Esophagus muscularis mucosa (tissue), 4 donors: ENCODE measurements around the gene TACR2.

ENCODE experiments used
- CTCF ChIP-seq, 3 experiments: fragments of 200-600 bp in 2 of 3; fragments of 450-650 bp in 1 of 3; sonication (generic) in 2 of 3; IDR thresholded peaks; one replicate each; pipeline ENCODE4 v1.5.1; 2017 to 2019; ENCODE audit warnings: antibody characterized with exemption in 3 of 3, mild to moderate bottlenecking in 2 of 3, moderate library complexity in 1 of 3
- EP300 ChIP-seq: sonication (generic); formaldehyde crosslinking; IDR thresholded peaks from one replicate; pipeline ENCODE4 v1.6.1; 2017; ENCODE audit warnings: antibody characterized with exemption
- POLR2A ChIP-seq: fragments of 450-650 bp; IDR thresholded peaks from one replicate; pipeline ENCODE4 v1.6.1; 2017; ENCODE audit warnings: antibody characterized with exemption, moderate library complexity, mild to moderate bottlenecking, low read depth
- POLR2AphosphoS5 ChIP-seq, 2 donors: sonication (generic); formaldehyde crosslinking; IDR thresholded peaks; one replicate each; pipeline ENCODE4 v1.6.1; 2017; ENCODE audit warnings: antibody characterized with exemption in 2 of 2

GRCh38 chr10:69419096-69419743 is 2.5 kb upstream of the TACR2 start:
- TF ChIP-seq CTCF (IDR thresholded peaks at IDR 0.05) (no peak), POLR2AphosphoS5 (IDR thresholded peaks at IDR 0.05) (no peak), POLR2A (no peak), EP300 (no peak)
